Measurements from ENCODE around the gene SLC39A5.

DNA sequence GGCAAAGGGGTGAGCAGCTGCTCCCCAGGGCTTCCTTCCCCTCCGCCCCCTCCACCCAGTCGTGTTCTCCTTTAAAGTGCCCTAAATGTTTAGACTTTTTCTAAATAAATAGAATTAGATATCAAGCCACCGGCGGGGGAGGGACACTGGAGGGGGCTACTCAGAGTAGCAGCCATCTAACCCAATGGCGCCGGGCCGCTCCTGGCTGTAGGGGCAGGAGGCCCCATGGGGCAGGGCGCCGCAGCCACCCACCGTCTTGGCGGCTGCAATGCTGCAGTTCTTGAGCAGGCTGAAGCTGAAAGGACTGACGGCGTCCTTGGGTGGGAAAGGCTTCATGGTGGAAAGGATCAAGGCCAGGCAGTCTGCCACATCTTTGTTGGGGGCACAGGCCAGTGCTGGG lies 13.1 kb downstream of the SLC39A5 start:
- TF ChIP-seq EZH2 (IDR thresholded peaks at IDR 0.05; ENCODE audit: insufficient read depth, poor library complexity, severe bottlenecking) (no peak), EZH2phosphoT487 (IDR thresholded peaks at IDR 0.05; ENCODE audit: insufficient read depth, low read depth) (no peak)
